KMS-11 (cell line): ENCODE data around the gene USP53.

Experiments used
- H2AFZ ChIP-seq: fragments of 200-600 bp; sonication (generic); 2 replicates; pipeline ENCODE4 v1.6.1; 2016; ENCODE audit warnings: antibody characterized with exemption, mixed run types, low read depth
- H3K27ac ChIP-seq: fragments of 200-600 bp; sonication (generic); 2 replicates; pipeline ENCODE4 v1.6.1; 2016; ENCODE audit warnings: mild to moderate bottlenecking, mixed run types
- H3K27me3 ChIP-seq: fragments of 200-600 bp; sonication (generic); 2 replicates; pipeline ENCODE4 v1.6.1; 2017; ENCODE audit warnings: mild to moderate bottlenecking, low read depth, mixed run types, moderate library complexity; ENCODE audit not compliant: insufficient read depth
- H3K36me3 ChIP-seq: fragments of 200-600 bp; sonication (generic); 2 replicates; pipeline ENCODE4 v1.6.1; 2017; ENCODE audit warnings: mild to moderate bottlenecking, mixed run types; ENCODE audit not compliant: insufficient read depth
- H3K4me1 ChIP-seq: fragments of 200-600 bp; sonication (generic); 2 replicates; pipeline ENCODE4 v1.6.1; 2016; ENCODE audit warnings: mild to moderate bottlenecking, low read depth, mixed run types; ENCODE audit not compliant: poor library complexity, severe bottlenecking
- H3K4me2 ChIP-seq: fragments of 200-600 bp; sonication (generic); 2 replicates; pipeline ENCODE4 v1.7.0; 2016; ENCODE audit warnings: mild to moderate bottlenecking, mixed run types
- H3K4me3 ChIP-seq: fragments of 200-600 bp; sonication (generic); IDR thresholded peaks from 2 replicates; pipeline ENCODE4 v1.6.1; 2017; ENCODE audit warnings: low read depth, low read length, mixed read lengths; ENCODE audit not compliant: insufficient read depth
- H3K79me2 ChIP-seq: fragments of 200-600 bp; sonication (generic); 2 replicates; pipeline ENCODE4 v1.6.1; 2016; ENCODE audit warnings: low read depth, mixed run types; ENCODE audit not compliant: insufficient read depth
- H3K9ac ChIP-seq: fragments of 200-600 bp; sonication (generic); 2 replicates; pipeline ENCODE4 v1.6.1; 2016; ENCODE audit warnings: mild to moderate bottlenecking, mixed run types
- H4K20me1 ChIP-seq: fragments of 200-600 bp; sonication (generic); 2 replicates; pipeline ENCODE4 v1.6.1; 2016; ENCODE audit warnings: mild to moderate bottlenecking, mixed run types; ENCODE audit not compliant: insufficient read depth
- CTCF ChIP-seq: fragments of 200-600 bp; sonication (generic); conservative IDR thresholded peaks from 2 replicates; pipeline ENCODE4 v1.6.1; 2017; ENCODE audit warnings: low read depth, mild to moderate bottlenecking, antibody characterized with exemption, low read length, moderate library complexity, mixed read lengths

USP53 gene

GRCh38 chr4:119307606-119308005 lies 95.1 kb downstream of the USP53 start:
- Histone ChIP-seq H3K4me3 (no peak overlapping the region), H3K4me1 (no peaks in the 10 kb centered on the region), H2AFZ (no peak overlapping the region), H3K27ac (no peak overlapping the region), H4K20me1 (no peaks in the 10 kb centered on the region), H3K79me2 (no peaks in the 10 kb centered on the region), H3K27me3 (no peaks in the 10 kb centered on the region), H3K9ac (no peak overlapping the region), H3K36me3 (no peaks in the 10 kb centered on the region), H3K4me2 (no peak overlapping the region)
- no peak for TF ChIP-seq CTCF

- H3K27me3 ChIP-seq = no peaks in the 10 kb centered on the region
- H3K4me1 ChIP-seq = no peaks in the 10 kb centered on the region
- no peaks in the 10 kb centered on the region for H4K20me1 ChIP-seq
- H3K4me3 ChIP-seq = no peak overlapping the region
- H3K9ac ChIP-seq = no peak overlapping the region
- no peaks in the 10 kb centered on the region for H3K79me2 ChIP-seq
- H3K27ac ChIP-seq = no peak overlapping the region
- no peak for TF ChIP-seq CTCF
- no peak overlapping the region for H3K4me2 ChIP-seq
- H2AFZ ChIP-seq = no peak overlapping the region
- H3K36me3 ChIP-seq = no peaks in the 10 kb centered on the region
Observed at GRCh38 chr4:119310826-119311225, 98.3 kb downstream of the USP53 start.

- H3K27me3 ChIP-seq = no peaks in the 10 kb centered on the region
- no peak overlapping the region for H3K4me3 ChIP-seq
- H3K27ac ChIP-seq = no peak overlapping the region
- no peak overlapping the region for H2AFZ ChIP-seq
- no peaks in the 10 kb centered on the region for H3K4me1 ChIP-seq
- H3K36me3 ChIP-seq = no peaks in the 10 kb centered on the region
- H3K9ac ChIP-seq = no peak overlapping the region
- TF ChIP-seq CTCF = no peak
- no peak overlapping the region for H3K4me2 ChIP-seq
- no peaks in the 10 kb centered on the region for H4K20me1 ChIP-seq
- no peaks in the 10 kb centered on the region for H3K79me2 ChIP-seq
Observed at GRCh38 chr4:119313237-119313636, 100.7 kb downstream of the USP53 start.

GRCh38 chr4:119314356-119314755 lies 101.8 kb downstream of the USP53 start:
- Histone ChIP-seq H3K79me2 (no peaks in the 10 kb centered on the region), H2AFZ (no peak overlapping the region), H3K27me3 (no peaks in the 10 kb centered on the region), H3K4me1 (no peaks in the 10 kb centered on the region), H3K27ac (no peak overlapping the region), H3K4me2 (no peak overlapping the region), H4K20me1 (no peaks in the 10 kb centered on the region), H3K36me3 (no peaks in the 10 kb centered on the region), H3K4me3 (no peak overlapping the region), H3K9ac (no peak overlapping the region)
- TF ChIP-seq CTCF = peak; percentile 52
